K562 (cell line): ENCODE measurements around the gene GNA15. TPM values are rescaled to one million over a fixed set of nuclear protein-coding genes. Genes with fewer than 3 reads are reported as not detected.

Experiments
- CEBPG ChIP-seq, 3 experiments: fragments of 200-800 bp in 1 of 3; sonication (Bioruptor generic) in 1 of 3; sonication (generic) in 1 of 3; formaldehyde crosslinking in 1 of 3; IDR thresholded peaks in 2 of 3; conservative IDR thresholded peaks in 1 of 3; 2 replicates each; pipeline versions ENCODE4 v1.6.1 to v1.8.0; 2016 to 2022; ENCODE audit warnings: missing compliant biosample characterization in 2 of 3, missing genetic modification characterization in 2 of 3, mild to moderate bottlenecking in 1 of 3, missing genetic modification reagents in 1 of 3
- PCBP2 ChIP-seq: fragments of 200-400 bp; formaldehyde crosslinking; IDR thresholded peaks from 2 replicates; pipeline ENCODE4 v1.6.1; 2018; ENCODE audit warnings: low read length, low read depth, mild to moderate bottlenecking, moderate library complexity; ENCODE audit not compliant: poor library complexity, severe bottlenecking
- PTTG1 ChIP-seq: fragments of 450-650 bp; IDR thresholded peaks from 2 replicates; pipeline ENCODE4 v1.6.1; 2016; ENCODE audit warnings: low read depth, mild to moderate bottlenecking, missing genetic modification characterization, missing compliant biosample characterization
- RB1 ChIP-seq: fragments of 450-650 bp; IDR thresholded peaks from 2 replicates; pipeline ENCODE4 v1.6.1; 2017; ENCODE audit warnings: low read depth, mild to moderate bottlenecking
- SIN3A ChIP-seq, 2 experiments: fragments of 150-350 bp in 1 of 2; IDR thresholded peaks; 2 replicates each; pipeline ENCODE4 v1.6.1; 2011 to 2016; ENCODE audit warnings: borderline replicate concordance in 2 of 2, low read depth in 2 of 2, low read length in 2 of 2, mild to moderate bottlenecking in 2 of 2, moderate library complexity in 2 of 2; ENCODE audit not compliant: control insufficient read depth in 1 of 2
- ZBTB7A ChIP-seq: IDR thresholded peaks from 2 replicates; pipeline ENCODE4 v1.6.1; 2011; ENCODE audit warnings: low read depth, mild to moderate bottlenecking, low read length, moderate library complexity, borderline replicate concordance; ENCODE audit not compliant: control insufficient read depth
- ZKSCAN8 ChIP-seq: fragments of 200-800 bp; sonication (Bioruptor generic); IDR thresholded peaks from 2 replicates; pipeline ENCODE4 v1.6.1; 2016; ENCODE audit warnings: missing genetic modification characterization, missing compliant biosample characterization
- ZNF175 ChIP-seq: fragments of 200-800 bp; sonication (Bioruptor generic); IDR thresholded peaks from 2 replicates; pipeline ENCODE4 v1.6.1; 2016; ENCODE audit warnings: low read depth, mild to moderate bottlenecking, missing genetic modification characterization, missing compliant biosample characterization
- ZNF282 ChIP-seq: sonication (generic); formaldehyde crosslinking; IDR thresholded peaks from 2 replicates; pipeline ENCODE4 v1.8.1; 2023; ENCODE audit warnings: missing genetic modification reagents
- polyA plus RNA-seq, 8 experiments: library from polyadenylated mRNA; depleted of rRNA in 4 of 8; stranded (reverse) in 5 of 8; unstranded in 3 of 8; fragments of >200 nt; fragmentation: Nextera tagmentation in 2 of 8; fragmentation: Illumina TruSeq in 1 of 8; extraction: Ambion mirVana in 2 of 8; extraction: Trizol in 1 of 8; gene quantifications; 2 replicates each; pipeline versions ENCODE4 v1.2.1 to v1.2.3, GENCODE V29; 2011 to 2014; ENCODE audit warnings: inconsistent platforms in 1 of 8, missing spikeins in 1 of 8
- total RNA-seq, 7 experiments: library from RNA; depleted of rRNA in 6 of 7; stranded (reverse); fragments of >200 nt in 6 of 7; fragmentation: Illumina TruSeq in 2 of 7; extraction: Trizol in 2 of 7; gene quantifications; 2 replicates each; pipeline versions ENCODE4 v1.2.1 to v1.2.3, GENCODE V29; 2011 to 2021; ENCODE audit warnings: low replicate concordance in 1 of 7

The GNA15 gene
- total and polyA plus RNA-seq, 9 of the 15 experiments (the other 6 are each of a cell fraction or from before 2014, with no cell fraction given) = 0.03 to 0.24 (median 0.11) TPM; not detected in 1

- TF ChIP-seq PTTG1 (tag) (no peak), ZBTB7A (peak; percentile 67), RB1 (peak; percentile 60; the same call in 1 of the 2 replicates), CEBPG (CRISPR knock-in tag; IDR thresholded peaks at IDR 0.05) (no peak), CEBPG (tag; conservative IDR thresholded peaks at IDR 0.05 in 1 of 2, IDR thresholded peaks at IDR 0.05 in 1 of 2) (no peak), PCBP2 (no peak), ZNF175 (CRISPR knock-in tag) (no peak), ZKSCAN8 (CRISPR knock-in tag) (no peak), SIN3A (IDR thresholded peaks at IDR 0.05; ENCODE audit: borderline replicate concordance in 2 of 2, control insufficient read depth in 1 of 2, low read depth in 2 of 2, low read length in 2 of 2) (peak in 1 of 2 experiments; percentile 61; a peak in 1 of 4 replicates), ZNF282 (0 out of 2 replicates have a peak, but pooled peaks have one; percentile 15)
These were observed 41.0 kb upstream of the GNA15 start (continued) for GRCh38 chr19:3094601-3095440.
